ENCODE results near the gene DBNL. TPM values are rescaled to one million over a fixed set of nuclear protein-coding genes. Genes with fewer than 3 reads are reported as not detected.

The DBNL gene
- total and polyA plus RNA-seq, 2 of the 13 experiments (the other 11 are each of a cell fraction or from before 2014, with no cell fraction given), result 20.8 to 35.1 TPM

GRCh38 chr7:44082541-44083207 is 38.2 kb downstream of the DBNL start (continued):
- TF ChIP-seq AHR (CRISPR knock-in tag; IDR thresholded peaks at IDR 0.05), result peak; percentile 64; the same call in 1 of the 2 replicates
- TF ChIP-seq ZNF264 (CRISPR knock-in tag; IDR thresholded peaks at IDR 0.05), result no peak
- 0 out of 2 replicates have a peak, but pooled peaks have one; percentile 16 for TF ChIP-seq BHLHE40 (IDR thresholded peaks at IDR 0.05; ENCODE audit: low read length)
- no peak for TF ChIP-seq ZNF567 (CRISPR knock-in tag; IDR thresholded peaks at IDR 0.05; ENCODE audit: borderline replicate concordance)
- no peak for TF ChIP-seq MEF2D (CRISPR knock-in tag; IDR thresholded peaks at IDR 0.05)
- no peak for TF ChIP-seq SNRNP70 (IDR thresholded peaks at IDR 0.05; ENCODE audit: low read depth, low read length)
- TF ChIP-seq ZNF33B (CRISPR knock-in tag; IDR thresholded peaks at IDR 0.05), result no peak
- TF ChIP-seq MZF1 (CRISPR knock-in tag; IDR thresholded peaks at IDR 0.05; ENCODE audit: borderline replicate concordance), result no peak
- no peak for TF ChIP-seq IRX3 (CRISPR knock-in tag; IDR thresholded peaks at IDR 0.05; ENCODE audit: borderline replicate concordance, low read depth)
- 0 out of 2 replicates have a peak, but pooled peaks have one; percentile 14 for TF ChIP-seq ZNF124 (CRISPR knock-in tag; IDR thresholded peaks at IDR 0.05)
- TF ChIP-seq PPARG (CRISPR knock-in tag; conservative IDR thresholded peaks at IDR 0.05), result 0 out of 2 replicates have a peak, but pooled peaks have one; percentile 34
- no peak for TF ChIP-seq MTERF4 (CRISPR knock-in tag; IDR thresholded peaks at IDR 0.05)
- no peak for TF ChIP-seq STAG1 (CRISPR knock-in tag; IDR thresholded peaks at IDR 0.05)
- no peak for TF ChIP-seq ATF4 (CRISPR knock-in tag; IDR thresholded peaks at IDR 0.05)
- TF ChIP-seq HOXA5 (CRISPR knock-in tag; IDR thresholded peaks at IDR 0.05), result no peak; the same call in 1 of the 2 replicates
- TF ChIP-seq GABPA (IDR thresholded peaks at IDR 0.05; ENCODE audit: low read depth, low read length), result no peak
- peak; percentile 86 for TF ChIP-seq GABPA (CRISPR knock-in tag; IDR thresholded peaks at IDR 0.05; ENCODE audit: low read depth)
- TF ChIP-seq HNRNPUL1 (IDR thresholded peaks at IDR 0.05; ENCODE audit: low read depth, low read length), result no peak
- no peak for TF ChIP-seq ZNF543 (CRISPR knock-in tag; IDR thresholded peaks at IDR 0.05)
- no peak for TF ChIP-seq ZFP82 (CRISPR knock-in tag; IDR thresholded peaks at IDR 0.05; ENCODE audit: borderline replicate concordance)
- TF ChIP-seq SOX5 (CRISPR knock-in tag; IDR thresholded peaks at IDR 0.05; ENCODE audit: borderline replicate concordance), result 0 out of 2 replicates have a peak, but pooled peaks have one; percentile 9
- TF ChIP-seq ZNF333 (CRISPR knock-in tag; IDR thresholded peaks at IDR 0.05; ENCODE audit: borderline replicate concordance), result no peak
- peak; percentile 13; the same call in 1 of the 2 replicates for TF ChIP-seq ARID4A (CRISPR knock-in tag; IDR thresholded peaks at IDR 0.05; ENCODE audit: borderline replicate concordance)
- no peak; the same call in 1 of the 2 replicates for TF ChIP-seq IKZF5 (CRISPR knock-in tag; IDR thresholded peaks at IDR 0.05)
- TF ChIP-seq FOSL2 (CRISPR knock-in tag; IDR thresholded peaks at IDR 0.05), result peak; percentile 50
